Raji (cell line): ENCODE results near the gene TMBIM4.

Experiments
- POLR2A ChIP-seq: IDR thresholded peaks from 2 replicates; pipeline ENCODE4 v1.6.1; 2011; ENCODE audit warnings: low read depth, low read length, control low read depth; ENCODE audit not compliant: insufficient read depth

Gene TMBIM4, protein sequence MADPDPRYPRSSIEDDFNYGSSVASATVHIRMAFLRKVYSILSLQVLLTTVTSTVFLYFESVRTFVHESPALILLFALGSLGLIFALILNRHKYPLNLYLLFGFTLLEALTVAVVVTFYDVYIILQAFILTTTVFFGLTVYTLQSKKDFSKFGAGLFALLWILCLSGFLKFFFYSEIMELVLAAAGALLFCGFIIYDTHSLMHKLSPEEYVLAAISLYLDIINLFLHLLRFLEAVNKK

DNA sequence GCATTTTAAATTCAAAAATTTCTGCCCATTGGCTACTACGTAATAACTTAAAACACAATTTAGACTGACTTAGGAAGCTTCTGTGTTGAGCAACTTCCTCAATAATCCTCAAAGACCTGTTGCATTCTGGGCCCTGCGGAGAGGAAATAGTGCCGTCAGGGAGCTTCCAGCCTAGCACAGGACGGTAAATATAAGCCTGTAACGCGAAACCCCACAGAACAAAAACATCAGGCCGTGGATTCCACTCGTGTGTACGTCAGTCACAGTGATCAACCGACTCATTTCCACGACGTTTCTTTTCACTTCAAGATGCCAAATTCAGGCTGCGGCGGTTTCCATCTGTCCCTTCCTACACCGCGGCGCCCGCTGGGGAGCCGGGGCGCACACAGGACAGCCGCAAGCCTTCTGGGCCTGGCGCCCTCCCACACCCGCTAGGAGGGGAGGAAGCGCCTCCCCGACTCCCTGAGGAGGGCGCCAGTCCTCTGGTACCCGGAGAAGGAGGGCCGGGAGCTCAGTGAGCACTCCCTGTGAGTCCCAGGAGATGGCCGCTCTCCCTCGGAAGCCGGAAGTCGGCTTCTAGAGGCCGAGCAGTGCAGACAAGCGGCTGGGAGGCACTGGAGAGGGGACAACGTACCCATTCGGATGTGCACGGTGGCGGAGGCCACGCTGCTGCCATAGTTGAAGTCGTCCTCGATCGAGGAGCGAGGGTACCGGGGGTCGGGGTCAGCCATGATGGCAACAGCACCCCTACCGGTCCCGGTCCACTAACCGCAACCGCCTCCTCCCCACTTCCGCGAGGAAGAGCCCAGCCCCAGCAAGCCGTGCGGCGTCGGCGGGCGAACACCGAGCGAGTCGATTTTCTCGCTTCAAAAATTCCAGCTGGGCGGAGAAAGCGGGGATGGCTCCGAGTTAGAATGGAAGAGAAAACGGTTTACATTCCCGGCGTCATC is at the start of gene TMBIM4:
Gene TMBIM4, minus strand, starts transcription at position 776 of the 950 bp plus-strand sequence. Its CDS starts 45 bp downstream, at position 731.
- peak; percentile 60 for TF ChIP-seq POLR2A

DNA sequence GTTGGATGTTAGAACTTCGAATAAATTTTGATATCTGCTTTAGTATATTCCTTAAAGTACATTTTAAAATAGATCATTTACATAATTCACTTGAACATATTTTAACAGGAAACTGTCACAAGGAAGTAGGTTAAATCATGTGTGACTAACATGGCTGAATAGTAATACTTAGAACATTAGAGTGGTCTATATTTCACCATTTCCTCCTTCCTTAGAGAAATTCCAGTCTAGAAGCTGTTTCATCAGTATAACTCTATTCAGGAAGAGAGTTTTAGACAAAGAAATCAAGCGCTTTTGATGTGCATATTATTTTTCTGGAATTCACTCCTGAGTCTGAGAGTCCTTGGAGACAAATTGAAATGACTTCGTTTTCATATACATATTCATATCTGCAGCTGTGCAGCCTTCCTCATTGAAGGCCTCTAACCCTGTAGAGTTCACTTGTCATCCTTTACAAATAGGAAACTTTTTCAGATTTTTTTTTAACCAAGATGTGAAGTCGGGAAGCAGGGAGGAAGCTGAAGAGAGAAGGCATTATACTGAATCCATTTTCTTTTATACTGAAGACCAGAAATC is 47.6 kb upstream of the TMBIM4 start:
- no peak for TF ChIP-seq POLR2A

DNA sequence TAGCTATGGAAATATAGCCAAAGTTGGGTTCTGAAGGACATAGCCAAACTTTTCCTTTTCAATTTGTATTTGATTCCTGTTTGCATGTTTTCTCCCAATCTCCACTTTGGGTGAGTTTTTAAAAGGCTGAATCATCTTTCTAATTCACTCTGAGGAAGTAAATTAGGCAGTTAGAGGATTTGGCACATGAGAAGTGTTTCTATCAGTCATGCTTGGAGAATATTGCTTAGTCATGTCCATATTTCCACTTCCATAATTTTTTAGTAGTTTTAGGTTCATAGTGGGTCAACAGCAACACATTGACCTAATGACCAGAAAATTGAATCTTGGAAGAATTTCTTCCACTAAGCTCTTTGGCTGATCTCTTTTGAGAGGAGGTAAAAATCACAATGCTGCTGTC is 41.0 kb upstream of the TMBIM4 start:
- no peak for TF ChIP-seq POLR2A

DNA sequence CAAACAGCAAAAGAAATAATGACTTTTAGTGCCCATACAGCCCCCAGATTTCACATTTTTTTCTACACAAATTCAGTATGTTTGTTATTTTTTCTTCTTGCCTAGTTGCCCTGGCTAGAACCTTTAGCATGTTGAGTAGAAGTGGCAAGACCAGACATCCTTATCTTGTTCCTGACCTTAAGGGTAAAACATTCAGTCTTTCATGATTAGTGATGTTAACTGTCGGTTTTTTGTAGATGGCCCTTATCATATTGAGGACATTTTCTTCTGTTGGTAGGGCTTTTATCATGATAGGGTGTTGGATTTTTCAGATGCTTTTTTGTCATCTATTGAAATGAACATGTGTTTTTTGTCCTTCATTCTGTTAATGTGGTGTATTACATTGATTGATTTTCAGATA is 36.3 kb upstream of the TMBIM4 start:
- TF ChIP-seq POLR2A = no peak

DNA sequence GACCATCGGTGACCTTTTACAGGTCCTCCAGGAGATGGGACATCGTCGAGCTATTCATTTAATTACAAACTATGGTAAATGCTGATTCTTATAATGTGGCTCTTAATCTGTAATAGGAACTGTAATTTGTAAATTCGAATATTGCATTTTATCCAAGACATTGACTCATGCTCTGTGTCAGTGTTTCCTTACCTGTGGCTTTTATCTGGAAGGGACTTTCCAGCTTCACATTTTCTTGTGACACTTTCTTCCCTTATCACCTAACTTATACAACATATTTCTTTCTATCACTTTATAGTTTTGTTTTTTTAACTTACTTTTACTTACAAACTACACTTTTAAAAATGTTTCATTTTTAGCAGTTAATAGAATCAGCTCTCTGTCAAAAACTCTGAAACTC is 34.0 kb upstream of the TMBIM4 start:
- TF ChIP-seq POLR2A = no peak

DNA sequence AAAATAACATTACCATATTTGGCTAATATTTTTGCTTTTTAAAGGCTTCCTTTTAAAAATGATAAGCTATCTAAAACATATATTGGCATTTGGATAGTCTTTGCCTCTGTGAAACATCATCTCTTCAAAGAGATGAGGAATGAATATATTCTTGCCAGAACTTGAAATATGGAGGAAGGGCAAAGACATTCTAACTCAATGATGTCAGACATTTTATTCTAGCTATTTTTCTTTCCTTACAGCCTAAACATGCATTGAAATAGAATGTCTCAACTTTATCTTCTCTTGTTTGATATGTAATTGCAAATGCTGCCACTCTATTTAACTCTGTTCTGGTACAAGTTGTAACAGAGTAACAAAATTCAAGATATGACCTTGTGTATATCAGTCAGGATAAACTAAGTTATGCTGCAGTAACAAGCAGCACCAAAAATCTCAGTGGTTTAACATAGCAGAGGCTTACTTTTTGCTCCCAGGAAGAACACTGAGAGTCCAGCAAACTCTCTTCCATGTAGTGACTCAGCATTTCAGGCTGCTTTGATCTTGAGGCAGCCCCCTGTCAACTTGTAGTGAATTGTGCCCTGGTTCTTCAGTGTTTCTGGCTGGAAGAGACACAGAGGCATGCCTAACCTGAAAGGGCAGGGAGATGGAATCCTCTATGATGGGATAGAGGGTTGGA is 30.2 kb upstream of the TMBIM4 start:
- no peak for TF ChIP-seq POLR2A

DNA sequence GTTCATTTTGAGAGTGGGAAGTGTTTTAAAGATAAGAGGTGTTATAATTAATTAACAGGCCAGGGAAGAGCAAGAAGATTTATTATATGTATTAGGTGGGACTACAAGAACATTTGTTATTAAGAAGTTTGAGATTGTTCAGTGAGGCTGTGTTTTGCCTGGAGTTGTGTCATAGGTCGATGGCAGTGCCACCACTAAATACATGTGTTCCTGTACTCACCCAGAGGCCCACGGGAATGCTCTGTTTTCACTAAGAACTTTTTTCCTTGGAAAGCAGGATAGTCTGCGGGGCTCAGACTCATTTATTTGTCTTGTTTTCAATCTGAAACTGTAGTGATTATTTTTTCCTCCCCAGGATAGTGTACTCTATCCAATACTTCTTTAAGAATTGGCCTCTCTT is 29.3 kb upstream of the TMBIM4 start:
- no peak for TF ChIP-seq POLR2A

DNA sequence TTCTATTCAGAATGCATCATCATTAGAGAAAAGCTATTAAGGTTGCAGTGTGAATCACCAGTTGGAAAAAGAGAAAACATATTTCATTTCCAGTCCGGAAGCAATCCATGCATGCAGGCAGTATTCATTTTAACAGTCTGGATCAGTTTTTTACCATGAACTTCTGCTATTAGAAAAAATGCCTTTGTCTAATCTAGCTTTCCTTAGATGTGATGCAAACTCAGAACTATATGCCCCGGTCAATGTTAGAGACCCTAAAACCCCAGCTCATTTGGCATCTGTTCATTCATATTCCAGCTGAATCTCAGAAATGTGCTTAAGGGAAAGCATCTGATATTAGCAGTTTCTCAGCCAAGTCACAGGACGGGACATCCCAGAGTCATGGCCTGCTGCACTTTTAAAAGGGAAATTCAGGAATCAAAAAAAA is 27.7 kb upstream of the TMBIM4 start:
- no peak for TF ChIP-seq POLR2A

DNA sequence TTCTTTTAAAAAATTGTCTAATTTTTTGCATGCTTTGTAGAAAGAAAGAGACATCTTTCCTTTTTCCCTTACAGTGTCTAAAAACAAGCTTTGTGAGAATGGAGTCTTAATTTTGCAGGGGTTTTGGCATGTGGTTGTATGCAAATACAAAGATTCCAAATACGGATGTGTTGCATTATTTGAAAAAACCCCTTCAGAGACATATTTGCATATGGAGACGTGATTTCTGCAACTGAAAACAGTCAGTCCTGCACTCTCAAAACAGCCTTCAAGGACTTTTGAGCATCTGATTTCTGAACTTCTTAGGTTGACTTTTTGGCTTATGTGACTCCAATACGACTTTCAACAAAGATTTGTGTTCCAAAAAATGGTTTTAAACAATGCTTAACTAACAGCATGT is 27.0 kb upstream of the TMBIM4 start:
- no peak for TF ChIP-seq POLR2A

DNA sequence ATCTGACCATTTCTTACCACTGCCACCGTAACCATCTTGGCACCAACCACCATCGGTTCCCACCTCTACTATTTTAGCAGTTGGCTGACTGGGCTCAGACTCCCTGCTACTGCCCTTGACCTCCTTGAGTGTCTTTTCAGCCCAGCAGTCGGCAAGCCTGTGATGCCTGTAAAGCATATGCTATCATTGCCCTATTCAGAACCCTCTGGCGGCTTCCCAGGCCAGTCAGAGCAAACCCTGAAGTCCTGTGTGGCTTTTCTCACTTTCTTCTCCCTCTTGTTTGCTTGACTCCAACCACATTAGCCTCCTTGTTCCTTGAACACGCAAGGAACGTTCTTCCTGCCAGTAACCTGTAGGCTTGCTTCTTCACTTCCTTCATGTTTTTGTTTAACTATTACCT is 25.4 kb upstream of the TMBIM4 start:
- TF ChIP-seq POLR2A = no peak

DNA sequence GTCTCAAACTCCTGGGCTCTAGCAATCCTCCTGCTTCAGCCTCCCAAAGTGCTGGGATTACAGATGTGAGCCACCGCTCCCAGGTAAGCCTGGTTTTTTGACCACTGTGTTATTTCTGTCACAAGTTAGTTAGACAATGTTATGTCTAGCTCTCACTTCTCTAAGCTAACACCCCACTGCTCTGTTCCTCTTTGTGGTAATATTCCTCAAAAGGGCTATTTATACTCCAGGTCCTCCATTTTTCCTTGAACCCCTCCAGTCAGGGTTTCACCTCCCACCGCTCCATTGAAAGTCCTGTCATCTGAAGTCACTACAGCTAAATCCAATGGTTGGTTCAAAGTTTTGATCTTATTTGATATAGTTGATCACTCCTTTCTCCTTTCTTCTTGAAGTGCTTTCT is 24.3 kb upstream of the TMBIM4 start:
- TF ChIP-seq POLR2A = no peak

DNA sequence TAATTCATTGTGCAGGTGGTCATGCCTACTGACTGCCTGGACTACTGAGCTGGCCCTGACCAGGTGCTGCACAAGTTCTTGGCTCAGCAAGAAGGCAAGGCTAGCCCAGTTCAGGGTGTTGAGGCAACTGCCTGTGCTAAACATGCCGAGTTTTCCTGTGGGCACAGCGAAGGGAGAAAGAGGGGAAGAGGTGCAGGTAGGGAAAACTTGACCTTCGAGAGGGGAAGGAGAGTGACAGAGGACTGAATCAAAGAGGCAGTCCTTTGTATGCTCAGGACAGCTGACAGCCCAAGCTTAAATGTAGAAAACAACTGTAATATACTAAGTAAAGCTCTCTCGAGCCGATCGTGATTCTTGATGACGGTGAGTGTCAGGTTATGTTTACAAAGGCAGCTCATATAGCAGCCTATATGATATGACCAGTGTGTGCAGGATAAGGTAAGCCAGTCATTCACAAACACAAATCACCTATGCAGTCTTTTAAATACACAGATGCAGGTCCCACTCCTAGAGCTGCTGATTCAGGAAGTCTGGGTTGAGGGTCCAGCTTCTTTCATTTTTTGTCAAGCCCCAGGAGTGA is 21.8 kb upstream of the TMBIM4 start:
- TF ChIP-seq POLR2A = no peak

DNA sequence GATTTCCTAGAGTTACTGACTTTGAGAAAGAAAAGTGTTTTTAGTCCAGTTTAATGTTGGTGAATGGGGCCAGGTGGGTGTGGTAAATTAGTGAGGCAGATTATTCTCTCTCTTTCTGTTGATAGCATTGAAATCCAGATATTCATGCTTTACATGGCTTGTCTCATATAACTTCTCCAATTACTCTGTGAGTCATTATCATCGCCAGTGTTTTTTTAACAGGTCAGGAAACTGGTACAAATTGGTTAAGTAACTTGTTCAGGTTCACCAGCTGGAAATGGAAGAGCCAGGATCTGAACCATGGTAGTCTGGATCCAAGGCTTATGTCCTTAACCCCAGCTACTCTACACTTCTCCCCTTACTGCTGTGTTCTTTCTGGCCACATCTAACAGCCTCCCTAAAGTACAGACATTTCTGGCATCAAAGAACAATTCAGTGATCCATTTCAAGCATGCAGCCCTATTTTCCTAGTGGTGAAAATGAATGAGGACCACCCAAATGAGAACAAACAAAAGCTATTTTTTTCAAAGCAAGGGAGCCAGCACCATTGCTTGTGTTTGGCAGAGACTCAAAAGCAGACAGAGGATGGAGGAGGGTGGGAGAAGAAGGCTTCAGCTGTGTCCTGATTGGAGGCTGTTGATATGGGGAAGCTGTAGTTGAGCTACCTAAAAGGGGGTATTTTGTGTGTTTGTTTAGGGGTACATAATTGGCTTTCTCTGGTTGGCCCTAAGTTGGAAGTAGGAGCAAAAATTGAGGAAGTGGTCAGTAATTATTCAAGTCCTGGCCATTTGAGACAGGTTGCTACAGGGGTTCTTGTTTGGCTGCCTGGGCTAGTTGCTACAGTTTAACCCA is 20.9 kb upstream of the TMBIM4 start:
- no peak for TF ChIP-seq POLR2A

DNA sequence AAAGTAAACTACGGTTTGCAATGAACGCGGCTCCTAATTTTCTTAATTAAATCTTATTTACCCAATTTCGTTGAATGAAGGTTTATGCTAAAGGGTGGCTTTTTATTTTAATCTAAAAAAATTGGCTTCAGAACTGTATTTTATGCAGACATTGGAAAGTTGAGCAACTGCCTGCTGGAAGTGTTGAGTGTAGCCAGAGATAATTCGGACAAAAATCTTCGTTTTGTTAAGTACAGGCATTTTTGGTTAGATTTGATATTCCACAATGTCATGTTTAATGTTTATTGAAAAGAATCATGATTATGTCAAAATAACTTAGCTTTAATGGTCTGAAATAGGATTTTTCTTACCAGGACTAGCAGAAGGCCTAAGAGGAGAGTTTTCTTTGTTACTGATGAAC is 20.1 kb upstream of the TMBIM4 start:
- TF ChIP-seq POLR2A = no peak
